GM12865 (cell line): ENCODE results near the gene PC.

Experiments used
- DNase-seq: peaks from one replicate; pipeline ENCODE4 v3.0.0; 2010; ENCODE audit warnings: low read depth
- H3K4me3 ChIP-seq: 2 replicates; pipeline ENCODE4 v1.5.1; 2011; ENCODE audit warnings: mild to moderate bottlenecking, low read depth, low read length, control low read depth
- CTCF ChIP-seq: IDR thresholded peaks from 2 replicates; pipeline ENCODE4 v1.5.1; 2011; ENCODE audit warnings: low read length, control low read depth, low read depth, inconsistent platforms; ENCODE audit not compliant: insufficient read depth; ENCODE audit errors: missing control alignments

Gene PC

GRCh38 chr11:66880496-66881450 is 77.4 kb downstream of the PC start:
- H3K4me3 ChIP-seq = no peak overlapping the region
- no peak for TF ChIP-seq CTCF
- DNase-seq = no peak

- no peak for TF ChIP-seq CTCF
- no peak for DNase-seq
- no peak overlapping the region for H3K4me3 ChIP-seq
Observed at GRCh38 chr11:66879999-66880398, 78.2 kb downstream of the PC start.

- DNase-seq = no peak
- TF ChIP-seq CTCF = no peak
- no peak overlapping the region for H3K4me3 ChIP-seq
Observed at GRCh38 chr11:66879583-66879982, 78.6 kb downstream of the PC start.

- no peak overlapping the region for H3K4me3 ChIP-seq
- no peak for DNase-seq
- TF ChIP-seq CTCF = no peak
Observed at GRCh38 chr11:66879000-66879399, 79.2 kb downstream of the PC start.

- no peak for TF ChIP-seq CTCF
- no peak for DNase-seq
Observed at GRCh38 chr11:66878474-66878873, 79.7 kb downstream of the PC start.

GRCh38 chr11:66877588-66878385 is 80.4 kb downstream of the PC start:
- no peak for TF ChIP-seq CTCF
- DNase-seq = no peak
- no peak overlapping the region for H3K4me3 ChIP-seq

More at GRCh38 chr11:66878474-66878873, 79.7 kb downstream of the PC start:
- no peak overlapping the region for H3K4me3 ChIP-seq
